HG03469 (cell line): ENCODE results near the gene ESR2.
"Not testable (repeated sequence)": the region's sequence is repeated elsewhere in the genome, so short reads cannot be mapped to it uniquely, and the experiment has no call there.

Experiments
- ATAC-seq: cut with Tn5 transposase; IDR thresholded peaks from one replicate; pipeline ENCODE4 v1.9.1; 2021; ENCODE audit warnings: mild to moderate bottlenecking, moderate library complexity, moderate number of reproducible peaks; ENCODE audit not compliant: unreplicated experiment

Gene ESR2

GRCh38 chr14:64158608-64159007, 135.6 kb downstream of the ESR2 start:
- no peak for ATAC-seq

DNA sequence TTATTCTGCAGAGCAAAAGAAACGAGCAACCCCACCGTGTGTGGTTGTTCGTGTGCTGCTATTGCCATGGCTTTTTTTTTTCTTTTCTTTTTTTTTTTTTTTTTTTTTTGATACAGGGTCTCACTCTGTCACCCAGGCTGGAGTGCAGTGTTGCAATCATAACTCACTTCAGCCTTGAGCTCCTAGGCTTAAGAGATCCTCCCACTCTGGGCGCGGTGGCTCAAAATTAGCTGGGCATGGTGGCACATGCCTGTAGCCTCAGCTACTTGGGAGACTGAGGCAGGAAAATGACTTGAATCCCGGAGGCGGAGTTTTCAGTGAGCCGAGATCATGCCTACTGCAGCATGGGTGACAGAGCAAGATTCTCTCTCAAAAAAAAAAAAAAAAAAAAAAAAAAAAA, 144.2 kb downstream of the ESR2 start:
- no peak for ATAC-seq

GRCh38 chr14:64147126-64147790, 146.9 kb downstream of the ESR2 start:
- no peak for ATAC-seq

DNA sequence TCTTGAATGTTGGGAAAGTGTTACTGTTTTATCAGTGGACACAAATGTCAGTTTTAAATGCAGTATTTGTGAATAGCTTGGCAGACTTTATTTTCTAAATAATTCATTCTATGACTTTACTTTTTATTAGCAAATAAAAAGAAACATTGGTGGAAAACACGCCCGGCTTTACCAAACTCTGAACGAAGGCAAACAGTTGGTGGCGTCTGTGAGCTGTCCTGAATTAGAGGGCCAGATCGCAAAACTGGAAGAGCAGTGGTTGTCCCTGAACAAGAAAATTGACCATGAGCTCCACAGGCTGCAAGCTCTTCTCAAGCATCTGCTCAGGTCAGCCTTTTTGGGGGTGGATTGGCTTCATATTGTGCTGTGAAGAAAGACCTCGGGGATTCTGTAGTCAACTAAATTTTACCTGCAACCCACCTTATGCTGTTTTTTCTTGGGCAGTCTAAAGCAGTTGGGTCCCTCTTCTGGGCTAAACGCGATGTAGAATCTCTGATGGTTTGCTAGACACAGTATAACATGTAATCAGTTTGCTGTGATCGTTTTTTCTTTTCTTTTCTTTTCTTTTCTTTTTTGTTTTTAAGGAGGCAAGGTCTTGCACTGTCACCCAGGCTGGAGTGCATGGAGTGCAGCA, 156.4 kb downstream of the ESR2 start:
- no peak for ATAC-seq

DNA sequence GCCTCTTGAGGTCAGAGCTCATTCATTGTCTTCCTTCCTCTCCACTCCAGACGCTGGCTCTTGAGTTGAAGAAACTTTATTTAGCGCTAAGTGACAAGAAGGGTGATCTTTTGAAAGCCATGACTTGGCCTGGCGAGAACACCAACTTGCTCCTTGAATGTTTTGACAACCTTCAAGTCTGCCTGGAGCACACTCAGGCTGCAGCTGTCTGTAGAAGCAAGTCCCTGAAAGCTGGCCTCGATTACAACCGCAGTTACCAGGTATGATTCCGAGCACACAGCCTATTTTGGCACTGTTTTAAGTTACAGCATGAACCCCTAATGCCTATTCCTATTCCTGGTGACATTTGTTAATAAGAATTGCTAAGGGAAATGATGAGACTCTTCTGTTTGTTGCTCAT, 167.6 kb downstream of the ESR2 start:
- no peak for ATAC-seq

GRCh38 chr14:64125270-64125669, 168.9 kb downstream of the ESR2 start:
- no peak for ATAC-seq

DNA sequence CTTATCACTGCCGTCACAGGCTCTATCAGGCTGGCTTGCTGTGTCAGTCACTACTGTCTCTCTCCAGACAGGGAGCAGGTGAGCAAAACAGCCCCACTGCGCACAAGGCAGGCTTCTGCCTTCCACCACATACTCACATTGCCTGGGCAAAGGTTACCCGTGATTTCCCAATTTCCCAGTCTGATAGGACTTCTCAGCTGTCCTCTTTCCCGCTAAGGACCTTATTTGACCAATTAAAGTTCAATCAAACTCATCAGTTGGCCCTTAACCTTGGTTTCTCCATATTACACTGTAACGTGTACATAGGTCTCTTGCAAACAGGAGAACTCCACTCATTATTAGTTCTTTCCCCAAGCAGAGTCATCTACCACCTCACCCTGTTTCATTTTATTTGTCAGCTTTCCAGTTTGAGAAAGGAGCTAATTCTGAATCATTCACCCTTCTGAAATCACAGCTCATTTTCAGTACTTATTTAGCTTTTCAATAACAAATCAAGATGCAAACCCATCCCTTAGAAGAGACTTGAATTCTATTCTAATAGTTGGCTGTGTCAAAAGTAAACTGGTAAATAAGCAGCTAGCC, 170.8 kb downstream of the ESR2 start:
- no peak for ATAC-seq

DNA sequence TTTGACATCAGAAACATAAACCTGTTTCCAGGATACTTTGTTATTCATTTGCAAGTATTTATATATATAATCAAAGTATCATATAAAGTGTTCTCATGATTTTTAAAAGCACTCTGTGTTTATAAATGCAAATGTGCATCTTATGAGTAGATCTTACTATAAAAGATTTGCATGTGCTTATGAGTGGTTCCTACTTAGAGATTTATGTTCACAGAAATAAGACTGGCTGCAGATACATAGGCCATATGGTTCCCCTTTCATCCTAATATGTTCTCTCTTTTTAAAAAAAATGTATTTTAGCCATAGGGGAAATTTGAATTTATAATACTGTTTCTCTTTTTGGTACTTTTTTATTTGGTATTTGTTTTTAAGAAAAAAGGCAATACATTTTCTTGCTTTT, 174.2 kb downstream of the ESR2 start:
- no peak for ATAC-seq

GRCh38 chr14:64119500-64119899, 174.7 kb downstream of the ESR2 start:
- no peak for ATAC-seq

DNA sequence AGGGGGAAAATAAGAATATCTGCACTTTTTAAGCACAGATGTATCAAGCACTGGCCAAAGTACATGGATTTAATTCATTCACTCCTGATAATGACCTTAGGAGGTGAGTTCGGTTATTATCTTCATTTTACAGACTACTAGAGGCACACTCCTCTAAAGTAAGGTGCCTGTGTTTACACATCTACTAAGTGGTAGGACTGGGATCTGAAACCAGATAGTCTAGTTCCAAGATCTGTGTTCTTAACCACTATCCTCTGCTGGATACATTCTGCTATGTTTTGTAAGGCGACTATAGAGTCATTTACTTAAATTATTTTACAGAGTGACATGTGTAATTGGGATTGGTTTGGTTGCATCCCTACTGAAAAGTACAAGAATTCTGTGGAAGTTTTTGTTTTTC, 175.3 kb downstream of the ESR2 start:
- no peak for ATAC-seq

DNA sequence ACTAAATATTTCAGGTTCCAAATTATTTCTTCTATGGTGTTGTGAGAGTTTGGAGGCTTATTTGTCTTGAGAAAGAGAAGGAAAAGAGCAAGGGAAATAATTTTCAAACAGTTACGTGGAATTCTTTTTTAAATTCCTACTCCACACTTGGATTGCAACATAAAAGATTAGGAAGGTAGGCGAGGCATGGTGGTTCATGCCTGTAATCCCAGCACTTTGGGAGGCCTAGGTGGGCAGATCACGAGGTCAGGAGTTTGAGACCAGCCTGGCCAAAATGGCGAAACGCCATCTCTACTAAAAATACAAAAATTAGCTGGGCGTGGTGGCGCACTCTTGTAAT, 175.8 kb downstream of the ESR2 start:
- ATAC-seq = not testable (repeated sequence)

GRCh38 chr14:64117671-64118402, 176.3 kb downstream of the ESR2 start:
- ATAC-seq = no peak

DNA sequence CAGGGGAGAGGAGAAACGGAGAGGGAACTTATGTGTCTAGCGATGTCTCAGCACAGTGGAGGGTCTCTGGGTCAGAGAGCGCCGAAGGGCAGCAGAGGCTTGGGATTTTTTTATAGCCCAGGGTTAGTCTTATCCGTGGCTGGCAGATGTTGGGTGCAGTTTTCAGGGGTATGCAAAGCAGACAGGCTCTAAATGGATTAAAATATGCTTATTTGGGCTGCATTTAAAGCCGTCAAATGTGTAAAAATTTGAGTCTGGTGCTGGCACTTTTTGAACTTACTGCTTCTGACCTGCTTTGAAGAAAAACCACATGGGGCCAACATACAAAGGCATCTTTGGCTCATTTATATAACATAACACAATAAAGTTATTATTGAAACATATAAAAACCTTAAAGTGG, 178.8 kb downstream of the ESR2 start:
- ATAC-seq = no peak

- no peak for ATAC-seq
These were observed 179.4 kb downstream of the ESR2 start for GRCh38 chr14:64114796-64115195.

GRCh38 chr14:64114166-64114565, 180.0 kb downstream of the ESR2 start:
- ATAC-seq = no peak

GRCh38 chr14:64112867-64113678, 181.1 kb downstream of the ESR2 start:
- no peak for ATAC-seq

- no peak for ATAC-seq
These were observed 183.4 kb downstream of the ESR2 start for GRCh38 chr14:64110802-64111201.

DNA sequence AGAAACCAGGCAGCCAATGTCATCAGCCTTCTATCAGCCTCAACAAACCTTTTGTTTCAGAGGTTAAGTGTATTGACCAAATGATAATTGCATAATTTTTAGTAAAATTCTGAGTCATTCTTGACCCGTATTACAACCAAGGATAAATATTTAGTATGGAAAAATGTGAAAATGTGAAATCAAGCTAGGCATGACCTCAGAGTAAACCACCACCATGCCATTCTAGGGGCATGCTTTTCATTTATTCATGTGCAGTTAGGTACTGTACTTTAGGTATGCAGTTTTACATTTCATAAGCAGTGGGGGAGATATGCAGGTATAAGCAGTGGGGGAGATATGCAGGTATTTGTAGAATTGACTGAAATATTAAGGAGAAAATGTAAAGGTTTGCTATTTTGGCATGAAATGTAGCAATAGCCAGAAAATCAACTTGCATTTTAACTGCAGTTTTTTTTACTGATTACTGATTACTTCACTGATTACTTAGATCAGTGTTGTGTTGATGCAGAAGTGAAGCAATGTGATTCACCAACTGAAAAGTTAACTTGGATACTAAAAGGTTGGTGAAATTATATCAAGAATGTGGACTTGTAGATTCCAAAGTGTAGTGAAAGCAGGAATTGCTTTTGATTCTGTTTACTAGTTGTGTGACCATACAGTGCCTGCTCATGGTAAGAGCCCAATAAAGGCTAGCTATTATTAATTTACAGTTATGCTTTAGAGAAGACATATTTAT, 184.2 kb downstream of the ESR2 start:
- no peak for ATAC-seq

DNA sequence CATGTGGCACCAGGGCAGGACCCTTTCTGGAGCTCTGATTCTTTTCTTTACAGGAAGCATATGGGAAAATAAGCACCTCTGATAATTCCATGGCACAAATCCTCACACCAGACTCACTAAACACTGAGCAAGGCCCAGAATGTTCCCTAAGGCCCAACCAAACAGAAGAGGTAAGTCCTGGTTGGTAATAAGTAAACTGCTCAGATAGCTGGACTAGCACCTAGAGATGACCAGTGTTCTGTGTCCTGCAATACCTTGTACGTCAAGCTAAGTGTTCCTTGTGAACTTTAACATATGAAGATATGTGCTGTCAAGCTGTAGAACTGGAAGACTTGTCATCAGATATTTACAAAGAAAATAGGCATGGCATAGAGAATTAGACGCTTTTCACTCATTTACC, 186.7 kb downstream of the ESR2 start:
- no peak for ATAC-seq

DNA sequence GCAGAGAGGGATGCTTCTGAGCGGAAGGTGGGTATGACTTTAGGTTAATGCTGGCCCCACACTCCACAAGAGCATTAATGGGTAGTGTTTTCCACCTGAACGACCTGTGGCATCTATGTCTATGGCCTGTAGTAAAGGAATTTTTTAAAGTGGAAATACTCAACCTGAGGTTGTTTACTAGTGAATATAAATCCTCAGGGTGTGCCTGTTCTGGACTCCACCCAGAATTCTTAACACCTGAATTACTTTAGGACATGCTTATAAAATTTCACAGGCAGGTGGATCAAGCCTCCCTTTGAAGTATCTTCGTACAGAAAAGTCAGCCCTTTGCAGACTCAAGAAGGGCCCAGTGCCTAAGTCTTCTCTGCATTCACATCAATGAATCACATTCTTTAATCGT, 196.1 kb downstream of the ESR2 start:
- no peak for ATAC-seq
